Adrenal gland (tissue), 12 donors: Measurements from ENCODE around the gene SSU72. TPM values are rescaled to one million over a fixed set of nuclear protein-coding genes. Genes with fewer than 3 reads are reported as not detected.
"Not testable (repeated sequence)": the region's sequence is repeated elsewhere in the genome, so short reads cannot be mapped to it uniquely, and the experiment has no call there.

Experiments
- DNase-seq, 7 donors: peaks; one replicate each; pipeline ENCODE4 v3.0.0-alpha.2; 2019 to 2020
- H3K27ac ChIP-seq, 5 donors: fragments of 200-600 bp; sonication (generic) in 4 of 5; 1 replicate in 3 of 5; 2 replicates in 2 of 5; pipeline versions ENCODE4 v1.5.1 to v1.8.0; 2016 to 2020; ENCODE audit warnings: mild to moderate bottlenecking in 1 of 5
- H3K27me3 ChIP-seq: fragments of 200-600 bp; 2 replicates; pipeline ENCODE4 v1.8.0; 2021
- H3K36me3 ChIP-seq, 2 donors: fragments of 200-600 bp; replicated peaks in 1 of 2; 1 replicate in 1 of 2; 2 replicates in 1 of 2; pipeline versions ENCODE4 v1.5.1 to v1.8.0; 2018 to 2022
- H3K4me1 ChIP-seq, 2 donors: fragments of 200-600 bp; replicated peaks in 1 of 2; 1 replicate in 1 of 2; 2 replicates in 1 of 2; pipeline versions ENCODE4 v1.5.1 to v1.8.0; 2018 to 2021
- H3K4me3 ChIP-seq, 4 donors: fragments of 200-600 bp; sonication (generic) in 3 of 4; one replicate each; pipeline ENCODE4 v1.5.1; 2016 to 2018
- H3K9me3 ChIP-seq, 3 donors: fragments of 200-600 bp; sonication (generic) in 1 of 3; replicated peaks in 1 of 3; 1 replicate in 2 of 3; 2 replicates in 1 of 3; pipeline versions ENCODE4 v1.5.1 to v1.8.0; 2016 to 2021
- POLR2A ChIP-seq, 2 donors: fragments of 450-650 bp; IDR thresholded peaks; one replicate each; pipeline ENCODE4 v1.6.1; 2017; ENCODE audit warnings: antibody characterized with exemption in 2 of 2, mild to moderate bottlenecking in 2 of 2, moderate library complexity in 1 of 2
- WGBS, 4 donors: extraction: QIAGEN DNeasy Blood & Tissue Kit in 2 of 4; methylation state at CpG; one replicate each; pipeline versions ENCODE4 v1.1.5 to v1.1.7; 2013 to 2017; 5-methylcytosine and 5-hydroxymethylcytosine counted together
- intact Hi-C, 2 donors: fragments of 100-400 bp; cut with DNase I; formaldehyde crosslinking; loops; one replicate each; pipeline versions ENCODE4 v1.14.1 to v1.15.0; 2022 to 2023
- polyA plus RNA-seq, 3 donors: library from polyadenylated mRNA; stranded (reverse); fragments of 200-250 nt in 2 of 3; fragments of 350-450 nt in 1 of 3; fragmentation: Illumina TruSeq in 1 of 3; extraction: RNeasy Lipid Tissue Mini Kit (QIAGEN cat#74804) in 1 of 3; gene quantifications; one replicate each; pipeline ENCODE4 v1.2.3, GENCODE V29; 2013 to 2014
- total RNA-seq, 9 donors: library from RNA; depleted of rRNA in 4 of 9; stranded (reverse); fragments of >200 nt in 4 of 9; fragments of 120-200 nt in 1 of 9; fragmentation: NEBNext Ultra II Directional in 1 of 9; extraction: Animal tissue kit (Norgen Biotek cat#: 25700) in 1 of 9; gene quantifications; one replicate each; pipeline versions ENCODE4 v1.1.0 to v1.2.4, GENCODE V29; 2013 to 2023
- TF ChIP-seq, protein P1 (sequence below), 6 experiments: fragments of 450-650 bp in 4 of 6; fragments of 200-600 bp in 2 of 6; sonication (generic) in 1 of 6; IDR thresholded peaks; 1 replicate in 5 of 6; 2 replicates in 1 of 6; pipeline versions ENCODE4 v1.5.1 to v1.8.0; 2016 to 2021; ENCODE audit warnings: antibody characterized with exemption in 6 of 6, mild to moderate bottlenecking in 2 of 6, moderate library complexity in 1 of 6
- donor health status: healthy with polysubstance abuse.
- donor health status: Bipolar disorder and iron deficiency.
- donor health status: DM: yes; HTN: yes; CAD: no.
- donor health status: DM: no; HTN: no; CAD: no.
- donor health status: DM: no; HTN: no; CAD: no.
- donor health status: DM: yes; HTN: yes; CAD: no.

The SSU72 gene
- total and polyA plus RNA-seq, 12 donors, result 50.1 to 219 (median 108) TPM

DNA sequence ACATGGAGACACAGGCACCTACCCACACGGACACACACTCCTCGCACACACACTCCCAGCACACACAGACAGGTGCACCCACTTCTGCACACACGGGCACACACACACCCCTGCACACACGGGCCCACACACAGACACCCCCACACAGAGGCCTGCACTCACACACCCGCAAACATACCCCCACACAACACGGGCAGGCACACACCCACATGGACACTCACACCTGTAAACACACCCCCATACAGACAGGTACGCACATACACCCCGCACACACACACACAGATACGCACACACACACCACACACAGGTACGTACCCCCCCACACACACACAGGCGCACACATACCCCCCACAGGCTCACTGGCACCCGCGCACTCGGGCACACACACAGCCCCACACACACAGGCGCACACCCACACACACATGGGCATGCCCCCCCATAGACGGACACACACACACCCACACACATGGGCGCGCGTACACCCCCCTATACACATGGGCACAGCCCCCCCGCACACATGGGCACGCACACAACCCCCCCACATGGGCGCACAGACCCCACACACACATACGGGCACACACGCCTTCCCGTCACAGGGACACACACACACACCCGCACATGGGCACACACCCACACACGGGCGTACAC, 56.6 kb downstream of the SSU72 start:
- no peaks in the 10 kb centered on the region for H3K9me3 ChIP-seq
- 89 to 95% (median 92%) methylated on average over 20 to 28 of the region's 28 CpGs for WGBS, 4 donors
- intact Hi-C loops, result no loop called here
- TF ChIP-seq, protein P1, sequence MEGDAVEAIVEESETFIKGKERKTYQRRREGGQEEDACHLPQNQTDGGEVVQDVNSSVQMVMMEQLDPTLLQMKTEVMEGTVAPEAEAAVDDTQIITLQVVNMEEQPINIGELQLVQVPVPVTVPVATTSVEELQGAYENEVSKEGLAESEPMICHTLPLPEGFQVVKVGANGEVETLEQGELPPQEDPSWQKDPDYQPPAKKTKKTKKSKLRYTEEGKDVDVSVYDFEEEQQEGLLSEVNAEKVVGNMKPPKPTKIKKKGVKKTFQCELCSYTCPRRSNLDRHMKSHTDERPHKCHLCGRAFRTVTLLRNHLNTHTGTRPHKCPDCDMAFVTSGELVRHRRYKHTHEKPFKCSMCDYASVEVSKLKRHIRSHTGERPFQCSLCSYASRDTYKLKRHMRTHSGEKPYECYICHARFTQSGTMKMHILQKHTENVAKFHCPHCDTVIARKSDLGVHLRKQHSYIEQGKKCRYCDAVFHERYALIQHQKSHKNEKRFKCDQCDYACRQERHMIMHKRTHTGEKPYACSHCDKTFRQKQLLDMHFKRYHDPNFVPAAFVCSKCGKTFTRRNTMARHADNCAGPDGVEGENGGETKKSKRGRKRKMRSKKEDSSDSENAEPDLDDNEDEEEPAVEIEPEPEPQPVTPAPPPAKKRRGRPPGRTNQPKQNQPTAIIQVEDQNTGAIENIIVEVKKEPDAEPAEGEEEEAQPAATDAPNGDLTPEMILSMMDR (IDR thresholded peaks at IDR 0.05), result no peak
- TF ChIP-seq POLR2A (IDR thresholded peaks at IDR 0.05), result no peak
- H3K27me3 ChIP-seq, result no peaks in the 10 kb centered on the region
- H3K4me1 ChIP-seq, result no peaks in the 10 kb centered on the region
- H3K36me3 ChIP-seq, result peaks cover 0 to 23% of the 10 kb centered on the region in 2 donors
- no peak overlapping the region for H3K4me3 ChIP-seq
- H3K27ac ChIP-seq, result no peak overlapping the region
- DNase-seq, result no peak

DNA sequence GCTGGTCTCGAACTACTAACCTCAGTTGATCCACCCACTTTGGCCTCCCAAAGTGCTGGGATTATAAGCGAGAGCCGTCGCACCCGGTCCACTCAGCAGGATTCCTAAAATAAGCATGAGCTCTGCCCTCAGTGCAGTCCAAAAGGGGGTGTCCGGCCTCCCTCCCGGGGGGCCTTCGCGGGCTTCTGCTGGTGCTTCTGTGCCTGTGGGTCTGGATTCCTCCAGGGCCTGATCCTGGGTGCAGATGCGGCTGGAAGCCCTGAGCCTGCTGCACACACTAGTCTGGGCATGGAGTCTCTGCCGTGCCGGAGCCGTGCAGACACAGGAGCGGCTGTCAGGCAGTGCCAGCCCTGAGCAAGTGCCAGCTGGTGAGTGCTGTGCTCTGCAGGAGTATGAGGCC, 57.7 kb downstream of the SSU72 start:
- H3K4me3 ChIP-seq, H3K27ac ChIP-seq, intact Hi-C loops, DNase-seq, H3K27me3 ChIP-seq, H3K9me3 ChIP-seq, H3K4me1 ChIP-seq: not testable (repeated sequence)
- 92 to 98% (median 96%) methylated on average over 5 to 14 of the region's 14 CpGs for WGBS, 4 donors
- peaks cover 0 to 23% of the 10 kb centered on the region in 2 donors for H3K36me3 ChIP-seq

DNA sequence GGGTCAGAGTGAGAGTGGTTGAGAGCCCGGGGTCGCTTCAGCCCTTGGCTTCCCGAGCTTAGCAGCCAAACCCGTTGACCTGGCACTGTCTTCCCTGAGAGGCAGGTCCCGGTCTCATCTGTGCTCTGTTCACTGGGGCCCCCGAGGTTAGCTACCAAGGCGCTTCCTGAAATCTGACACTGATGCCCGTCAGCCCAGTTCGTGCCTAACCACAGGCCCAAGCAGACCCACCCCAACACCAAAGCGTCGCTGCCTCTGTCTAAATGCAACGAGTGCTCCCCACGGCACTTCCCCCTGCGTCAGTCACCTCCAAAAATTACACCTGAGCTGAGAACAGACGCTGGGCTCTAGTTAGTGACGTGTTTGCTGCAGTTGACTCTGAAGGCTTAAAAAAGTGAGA, 60.3 kb downstream of the SSU72 start:
- H3K27me3 ChIP-seq, H3K9me3 ChIP-seq, H3K4me3 ChIP-seq, DNase-seq, H3K4me1 ChIP-seq, intact Hi-C loops, H3K36me3 ChIP-seq, H3K27ac ChIP-seq: not testable (repeated sequence)
- 67 to 83% (median 80%) methylated on average over 8 to 14 of the region's 16 CpGs for WGBS, 4 donors

DNA sequence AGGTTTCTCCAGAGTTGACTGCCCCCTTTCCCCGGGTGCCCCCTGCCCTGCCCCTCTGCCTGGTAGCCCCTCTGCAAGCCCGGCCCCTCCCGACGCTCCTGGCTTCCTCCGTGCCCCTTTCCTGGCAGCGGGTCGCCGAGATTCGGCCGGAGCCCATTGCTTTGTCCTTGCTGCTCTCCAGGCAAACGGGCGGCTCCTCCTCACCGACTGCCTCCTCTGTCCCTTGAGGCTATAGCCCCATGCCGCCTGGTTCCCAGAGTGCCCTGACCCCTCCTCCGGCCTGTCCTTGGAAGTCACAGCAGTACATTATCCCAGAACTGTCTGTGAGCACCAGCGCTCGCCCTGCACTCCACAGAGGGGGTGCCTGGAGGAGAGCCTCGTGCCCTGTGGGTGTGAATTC, 61.0 kb downstream of the SSU72 start:
- DNase-seq, H3K9me3 ChIP-seq, intact Hi-C loops, H3K4me1 ChIP-seq, H3K27me3 ChIP-seq, H3K36me3 ChIP-seq, H3K4me3 ChIP-seq, H3K27ac ChIP-seq: not testable (repeated sequence)
- 48 to 89% (median 59%) methylated on average over 5 to 18 of the region's 18 CpGs for WGBS, 4 donors

DNA sequence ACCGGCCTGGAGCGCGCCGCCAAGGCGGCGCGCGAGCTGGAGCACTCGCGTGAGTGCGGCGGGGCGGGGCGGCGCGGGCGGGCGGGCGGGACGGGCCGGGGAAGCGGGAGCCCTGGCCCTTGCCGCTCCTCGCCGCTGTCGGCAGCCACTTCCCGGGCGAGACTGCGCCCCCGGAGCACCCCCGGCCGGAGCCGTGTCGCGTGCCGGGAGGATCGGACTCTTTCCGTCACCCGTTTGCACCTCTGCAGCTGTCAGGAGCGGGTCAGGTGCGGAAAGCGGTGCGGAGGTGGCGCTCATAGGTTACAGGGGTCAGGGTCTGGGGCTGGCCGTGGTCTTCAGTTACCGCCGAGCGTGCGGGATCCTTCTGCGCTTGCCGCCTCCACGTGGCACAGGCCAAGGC, 62.2 kb downstream of the SSU72 start:
- WGBS, 4 donors, result 0% methylated on average over 22 to 45 of the region's 52 CpGs; no CpG with 5 or more reads in 2 of the 4 donors
- intact Hi-C loops, result not testable (repeated sequence)
- peak overlapping the region in 2 of 5 donors; percentile 94 to 96 for H3K27ac ChIP-seq

DNA sequence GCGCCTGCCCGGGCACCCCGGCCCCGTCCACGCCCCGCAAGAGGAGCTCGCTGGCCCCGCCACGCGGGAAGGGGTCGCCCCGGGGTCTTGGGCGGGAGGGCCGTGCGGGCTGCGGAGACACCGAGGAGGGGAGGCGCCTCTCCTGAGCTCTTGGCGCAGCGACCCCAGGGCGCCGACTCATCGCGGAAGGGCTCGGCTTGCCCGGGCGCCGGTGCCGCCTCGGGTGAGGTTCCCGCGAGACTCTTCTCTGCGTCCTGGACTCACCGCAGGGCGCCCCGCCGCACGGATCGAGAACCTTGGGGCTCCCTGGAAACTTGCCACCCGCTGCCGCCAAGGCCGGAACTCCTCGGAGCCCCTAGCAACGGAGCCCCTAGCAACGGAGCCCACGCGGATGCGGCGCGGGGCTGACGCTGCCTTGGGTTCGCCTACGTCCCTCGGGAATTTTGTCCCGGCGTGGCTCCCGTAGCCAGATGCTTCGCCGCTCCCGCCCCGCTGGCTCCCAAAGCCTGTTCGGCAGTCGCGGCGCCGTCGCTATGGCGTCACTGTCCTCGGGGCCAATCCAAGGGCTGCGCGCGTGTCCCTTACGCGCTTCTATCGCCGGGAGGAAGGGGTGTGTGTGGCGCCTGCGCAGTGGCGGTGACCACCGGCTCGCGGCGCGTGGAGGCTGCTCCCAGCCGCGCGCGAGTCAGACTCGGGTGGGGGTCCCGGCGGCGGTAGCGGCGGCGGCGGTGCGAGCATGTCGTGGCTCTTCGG, 63.0 kb downstream of the SSU72 start, which contains the start of gene ATAD3A:
TSS of gene ATAD3A (plus strand) at position 630 of the 753 bp plus-strand sequence. CDS start at position 737, 107 bp downstream.
- Histone ChIP-seq H3K27me3 (no peaks in the 10 kb centered on the region), H3K9me3 (no peaks in the 10 kb centered on the region), H3K27ac (peak within 1 kb of the TSS; percentile 88 to 98 (median 94)), H3K4me1 (peaks cover 0 to 8% of the 10 kb centered on the region in 2 donors), H3K36me3 (peaks cover 0 to 3% of the 10 kb centered on the region in 2 donors), H3K4me3 (peak within 1 kb of the TSS; percentile 46 to 90 (median 74))
- peak; percentile 98 to 99 (median 99) for DNase-seq
- TF ChIP-seq, protein P1 (IDR thresholded peaks at IDR 0.05), result no peak
- TF ChIP-seq POLR2A (IDR thresholded peaks at IDR 0.05), result peak; percentile 67 to 68
- 0 to 1% (median 0%) methylated on average over 1 to 99 of the region's 99 CpGs for WGBS, 4 donors
- intact Hi-C loops, result no loop called here

More for the DNA sequence above, 62.2 kb downstream of the SSU72 start:
- not testable (repeated sequence) for H3K36me3 ChIP-seq, H3K9me3 ChIP-seq, H3K4me1 ChIP-seq, H3K27me3 ChIP-seq
- peak overlapping the region in 2 of 4 donors; percentile 58 to 90 for H3K4me3 ChIP-seq
- DNase-seq, result peak in 1 of 7 donors; percentile 36
